HTERT RPE-1 (cell line): ENCODE results near the gene KLF7.

ENCODE experiments used
- in situ Hi-C: fragments of 300-500 bp; cut with MboI; formaldehyde crosslinking; loops from 4 replicates; pipeline ENCODE4 v1.14.3; 2020; ENCODE audit warnings: low sequenced_read_pairs

Gene KLF7

GRCh38 chr2:207167099-207167923 is 1.6 kb upstream of the KLF7 start:
- in situ Hi-C loops, result no loop called here

GRCh38 chr2:207166349-207167098 is 776 bp upstream of the KLF7 start:
- in situ Hi-C loops, result no loop called here

DNA sequence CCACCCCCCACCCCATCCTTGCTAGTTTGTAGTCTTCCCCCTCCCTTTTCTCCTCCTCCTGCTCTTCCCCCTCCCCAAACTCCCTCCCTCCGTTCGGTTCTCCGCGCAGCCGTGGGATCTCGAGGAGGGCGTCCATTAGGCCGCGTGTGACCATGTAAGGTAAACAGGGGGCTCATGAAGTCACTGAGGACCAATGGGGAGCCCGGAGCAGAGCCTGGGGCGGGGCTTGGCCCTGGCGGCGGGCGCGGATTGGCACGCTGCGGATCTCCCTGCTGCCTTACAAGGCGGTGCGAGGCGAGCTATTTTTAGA is 246 bp upstream of the KLF7 start:
- in situ Hi-C loops, result no loop called here

DNA sequence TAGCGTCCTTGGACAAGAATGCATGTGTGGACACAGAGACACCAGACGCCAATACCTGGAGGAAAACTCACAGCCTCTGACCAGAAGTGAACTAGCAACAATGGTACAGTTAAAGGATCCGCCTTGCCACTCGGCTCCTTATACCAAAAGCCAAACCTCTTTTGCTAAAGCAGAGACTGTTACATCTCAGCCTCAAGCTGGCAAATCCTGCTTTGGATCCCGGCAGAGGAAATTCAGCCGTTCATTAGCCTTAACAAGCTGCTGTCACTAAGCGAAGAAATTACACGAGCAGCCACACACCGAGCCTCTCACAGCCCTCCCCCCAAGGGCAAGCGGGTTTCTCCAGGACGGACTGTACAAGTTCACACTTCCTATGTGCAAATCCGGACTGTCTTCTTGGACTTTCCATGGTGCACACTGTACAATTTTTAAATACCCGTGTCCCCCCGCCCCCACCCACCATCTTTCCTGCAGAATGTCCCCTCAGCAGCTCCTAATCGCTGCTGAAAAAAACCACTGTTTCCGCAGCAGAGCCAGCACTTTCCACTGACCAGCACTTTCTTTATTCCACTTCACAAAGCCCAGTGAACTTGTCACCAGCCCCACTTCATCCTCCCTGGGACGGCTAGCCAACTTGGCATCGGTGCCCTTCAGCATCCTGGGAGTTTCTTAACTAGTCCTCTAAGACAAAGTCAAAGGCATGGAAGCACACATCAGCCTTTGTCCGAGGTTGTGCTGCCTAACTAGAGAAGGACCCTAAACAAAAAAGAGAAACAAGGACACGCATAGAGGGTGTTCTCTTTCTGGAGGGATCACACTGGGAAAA is 1.5 kb downstream of the KLF7 start:
- in situ Hi-C loops, result no loop called here

DNA sequence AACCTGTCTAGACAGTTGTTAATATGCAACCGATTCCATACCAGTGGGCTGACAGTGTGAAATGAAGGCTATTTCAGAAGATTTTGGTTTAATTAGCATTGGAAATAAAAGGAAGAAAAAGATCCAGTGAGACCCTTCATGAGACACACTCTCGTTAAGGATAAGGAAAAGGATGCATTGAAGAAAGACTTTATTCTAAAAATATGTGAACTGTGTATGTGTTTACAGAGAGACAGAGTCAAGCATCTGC is 2.1 kb downstream of the KLF7 start:
- in situ Hi-C loops, result no loop called here

- in situ Hi-C loops, result no loop called here
These were observed 2.5 kb downstream of the KLF7 start for GRCh38 chr2:207163053-207163755.

DNA sequence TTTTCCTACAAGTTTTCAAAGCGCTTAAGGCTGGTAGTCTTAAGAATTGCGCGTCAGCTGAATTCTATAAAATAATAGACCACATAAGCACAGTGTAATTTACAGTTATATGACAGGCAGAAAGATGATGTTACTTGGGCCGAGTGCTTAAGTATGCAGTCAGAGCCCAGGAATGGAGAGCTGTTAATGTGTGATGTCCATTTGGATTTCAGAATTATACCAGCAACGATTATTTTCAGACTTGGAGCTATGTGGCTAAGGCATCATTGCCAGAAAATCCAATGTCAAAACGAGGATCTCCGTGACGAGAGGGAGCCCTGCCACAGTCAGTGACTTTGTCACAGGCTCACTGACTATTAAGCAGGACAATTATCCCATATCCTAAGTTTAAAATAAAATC is 3.4 kb downstream of the KLF7 start:
- in situ Hi-C loops, result no loop called here

DNA sequence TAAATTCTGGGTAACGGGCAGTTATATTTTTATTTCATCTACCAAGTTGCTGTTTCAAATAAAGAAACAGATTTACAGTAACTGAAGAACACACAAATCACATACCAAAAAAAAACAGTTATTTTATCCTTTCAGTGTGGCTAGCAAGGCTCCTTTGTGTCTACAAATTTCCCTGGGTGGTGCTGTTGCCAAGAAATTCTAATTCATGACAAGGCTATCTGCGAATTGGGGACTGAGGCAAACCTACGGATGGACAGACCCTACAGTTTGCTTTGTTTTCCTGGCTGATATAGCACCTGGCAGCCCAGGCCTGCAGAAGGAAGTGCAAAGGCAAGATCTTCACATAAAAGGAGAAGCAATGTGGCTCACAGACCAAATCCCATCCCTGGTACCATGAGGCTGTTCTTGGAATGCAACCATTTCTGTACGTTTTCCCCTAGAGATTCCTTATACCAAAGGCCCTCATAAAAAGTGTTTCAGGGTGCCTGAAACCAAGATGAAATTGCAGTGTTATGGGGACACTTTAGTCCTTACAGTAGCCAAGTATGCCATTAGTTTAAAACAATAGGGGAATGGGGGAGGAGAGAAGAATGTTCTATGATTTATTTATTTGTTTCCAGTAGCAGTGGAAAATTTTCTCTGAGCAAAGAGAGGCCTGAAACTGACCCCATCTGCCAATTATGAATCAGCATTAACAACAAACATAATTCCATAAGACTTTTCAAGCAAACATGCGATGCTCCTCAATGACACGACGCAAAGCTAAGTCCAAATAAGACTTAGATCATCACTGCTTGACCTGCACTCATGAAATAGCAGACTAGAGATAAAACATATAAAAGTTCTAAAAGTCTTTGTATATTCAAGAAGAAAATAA is 4.3 kb downstream of the KLF7 start:
- in situ Hi-C loops, result no loop called here

DNA sequence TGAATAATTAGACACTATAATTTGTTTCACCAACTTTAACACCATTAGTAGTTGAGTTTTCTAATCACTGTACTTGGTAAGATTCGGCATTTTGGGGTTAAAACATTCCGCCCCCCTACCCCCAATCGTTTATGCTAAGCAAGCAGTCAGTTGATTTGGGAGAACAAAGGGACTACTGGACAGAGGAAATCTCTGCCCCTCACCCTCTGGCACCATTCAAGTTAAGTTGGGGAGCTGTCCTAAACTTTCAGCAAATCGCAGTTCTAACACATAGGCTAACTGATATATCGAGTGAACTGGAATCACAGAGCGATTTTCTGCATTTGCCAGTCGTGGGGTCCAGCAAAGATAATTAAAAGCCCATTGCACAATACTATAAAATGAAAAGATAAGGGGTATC is 5.6 kb downstream of the KLF7 start:
- in situ Hi-C loops, result no loop called here

DNA sequence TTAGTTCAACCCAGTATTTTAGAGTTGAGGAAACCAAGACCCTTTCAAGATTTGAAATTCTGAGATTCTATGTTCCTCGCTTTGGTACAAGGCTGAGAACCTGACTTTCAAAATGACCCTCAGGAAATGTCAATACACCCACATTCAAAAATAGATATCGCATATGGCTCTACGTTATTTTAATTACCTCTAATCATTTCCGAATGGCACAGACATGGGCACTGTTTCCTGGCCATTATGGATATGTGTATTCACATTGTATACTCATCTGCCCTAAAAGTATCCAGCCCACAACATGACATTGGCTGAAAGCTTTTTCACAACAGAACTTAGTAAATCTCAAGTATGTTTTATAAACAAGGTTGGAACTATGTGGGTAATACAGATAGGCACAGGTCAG is 6.7 kb downstream of the KLF7 start:
- in situ Hi-C loops, result no loop called here

DNA sequence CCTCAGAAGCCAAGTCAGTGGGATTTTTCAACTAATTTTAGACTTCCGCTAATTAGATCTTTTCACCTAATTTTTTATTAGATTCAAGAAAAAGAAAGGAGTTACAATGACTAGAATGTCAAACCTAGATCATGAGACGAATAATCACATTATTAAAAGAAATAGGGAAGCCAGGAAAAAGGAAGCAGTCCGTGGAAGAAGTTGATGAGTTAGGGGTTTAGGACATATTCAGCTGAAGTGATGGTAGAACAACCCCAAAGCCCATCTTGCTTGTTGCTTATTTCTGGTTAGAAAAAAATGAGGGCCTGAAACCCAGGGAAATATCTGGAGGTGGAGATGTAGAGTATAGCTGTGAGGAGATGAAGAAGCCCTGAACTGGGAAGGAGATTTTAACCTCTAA is 8.0 kb downstream of the KLF7 start:
- in situ Hi-C loops, result no loop called here

DNA sequence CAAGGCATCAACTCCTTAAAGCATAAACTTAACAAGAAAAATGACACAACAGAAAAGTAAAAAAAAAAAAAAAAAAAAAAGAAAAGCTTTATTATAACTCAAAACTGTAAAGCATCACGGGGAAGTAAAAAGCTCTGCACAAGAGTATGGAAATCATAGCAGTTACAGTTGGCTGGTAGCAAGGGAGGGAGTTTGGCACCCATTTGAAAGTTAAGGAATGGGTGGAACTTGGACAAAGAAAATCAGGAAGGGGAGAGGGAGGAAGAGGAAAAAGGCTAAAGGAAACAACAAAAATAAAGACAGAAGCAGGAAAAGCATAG is 8.6 kb downstream of the KLF7 start:
- in situ Hi-C loops, result no loop called here

GRCh38 chr2:207156451-207157161 is 9.1 kb downstream of the KLF7 start:
- in situ Hi-C loops, result no loop called here

GRCh38 chr2:207155516-207156444 is 10.0 kb downstream of the KLF7 start:
- in situ Hi-C loops, result no loop called here

- in situ Hi-C loops, result no loop called here
These were observed 10.9 kb downstream of the KLF7 start for GRCh38 chr2:207154556-207155510.

DNA sequence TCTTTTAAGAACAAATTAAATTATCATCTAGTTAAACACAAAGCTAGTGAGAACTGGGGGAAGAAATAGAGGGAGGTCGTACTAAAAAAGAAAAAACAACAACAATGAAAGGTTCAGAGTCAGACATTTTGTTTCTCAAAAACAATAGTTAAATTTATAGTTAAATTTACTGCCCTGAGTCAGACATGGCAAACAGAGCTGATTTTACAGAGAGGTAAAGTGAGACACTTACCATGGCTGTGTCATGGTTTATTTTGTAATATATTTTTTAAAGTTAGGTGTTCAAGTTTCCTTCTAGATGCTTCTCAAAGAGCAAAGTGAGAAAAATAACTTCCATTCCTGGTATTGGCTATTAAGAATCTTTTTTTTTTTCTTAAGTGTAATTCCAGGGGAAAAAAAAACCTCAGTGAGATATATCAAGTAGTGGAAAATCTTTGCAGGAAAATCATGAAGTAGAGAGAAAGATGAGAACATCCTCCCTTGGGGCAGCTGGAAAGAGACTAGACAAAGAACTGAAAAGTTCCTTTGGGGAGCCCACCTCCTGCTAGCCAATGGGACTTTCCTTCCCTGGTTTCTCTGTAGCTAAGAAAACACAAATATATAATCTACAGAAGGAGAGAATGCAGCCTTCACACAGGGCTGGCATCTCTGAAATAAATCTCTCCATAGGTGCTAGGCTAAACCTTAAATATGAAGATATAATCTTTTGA is 12.3 kb downstream of the KLF7 start:
- in situ Hi-C loops, result no loop called here

DNA sequence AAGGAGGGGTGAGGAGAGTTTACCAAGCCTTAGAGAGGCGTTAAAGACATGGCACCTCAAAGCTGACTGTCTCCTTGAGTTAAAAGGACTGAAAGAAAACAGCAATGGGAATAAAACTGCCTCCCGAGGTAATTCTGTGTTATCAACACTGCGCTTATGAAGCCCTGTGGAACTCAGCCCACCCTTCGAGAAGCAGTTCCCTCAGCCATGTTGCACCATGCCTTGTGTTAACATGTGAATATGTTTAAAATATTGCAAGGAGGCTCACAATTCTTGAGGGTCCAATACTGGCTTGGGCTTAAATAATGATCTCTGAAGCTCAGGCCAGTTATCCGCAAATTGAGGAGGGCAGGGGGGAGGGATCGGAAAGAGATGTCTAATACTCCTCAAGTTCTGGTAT is 14.7 kb downstream of the KLF7 start:
- in situ Hi-C loops, result no loop called here
